AG04450 (cell line): Measurements from ENCODE around the gene IFT122. TPM values are rescaled to one million over a fixed set of nuclear protein-coding genes. Genes with fewer than 3 reads are reported as not detected.
"Not testable (repeated sequence)": the region's sequence is repeated elsewhere in the genome, so short reads cannot be mapped to it uniquely, and the experiment has no call there.

Experiments used
- CTCF ChIA-PET: fragments of 300-600, 350-600 bp; formaldehyde crosslinking; extraction: SDS; loops from one replicate; lab custom pipeline; 2022; ENCODE audit warnings: antibody characterized with exemption, inconsistent platforms; lab: Charles Lee
- POLR2A ChIA-PET: fragments of 350-600 bp; formaldehyde crosslinking; extraction: SDS; loops from one replicate; lab custom pipeline; 2021; ENCODE audit warnings: antibody characterized with exemption, inconsistent platforms; lab: Yijun Ruan, JAX
- DNase-seq: peaks from one replicate; pipeline ENCODE4 v3.0.0-alpha.2; 2011; ENCODE audit warnings: low read depth, low spot score
- H3K27ac ChIP-seq: one replicate; pipeline ENCODE4 v1.5.1; 2012; ENCODE audit warnings: low read depth, low read length, control low read depth
- H3K27me3 ChIP-seq: one replicate; pipeline ENCODE4 v1.6.0; 2012; ENCODE audit warnings: low read length; ENCODE audit not compliant: control insufficient read depth, insufficient read depth
- H3K4me3 ChIP-seq: 2 replicates; pipeline ENCODE4 v1.5.1; 2011; ENCODE audit warnings: mild to moderate bottlenecking, low read depth, low read length, control low read depth
- H3K9me3 ChIP-seq: 2 replicates; pipeline ENCODE4 v1.5.1; 2012; ENCODE audit warnings: low read length; ENCODE audit not compliant: control insufficient read depth, insufficient read depth
- CTCF ChIP-seq: IDR thresholded peaks from 2 replicates; pipeline ENCODE4 v1.5.1; 2011; ENCODE audit warnings: low read depth, low read length, control low read depth, inconsistent platforms
- polyA plus RNA-seq: library from polyadenylated mRNA; depleted of rRNA; stranded (reverse); fragments of >200 nt; gene quantifications from 2 replicates; pipeline ENCODE4 v1.2.3, GENCODE V29; 2011

IFT122 gene
- polyA plus RNA-seq, 1 experiment: 14.3 TPM

DNA sequence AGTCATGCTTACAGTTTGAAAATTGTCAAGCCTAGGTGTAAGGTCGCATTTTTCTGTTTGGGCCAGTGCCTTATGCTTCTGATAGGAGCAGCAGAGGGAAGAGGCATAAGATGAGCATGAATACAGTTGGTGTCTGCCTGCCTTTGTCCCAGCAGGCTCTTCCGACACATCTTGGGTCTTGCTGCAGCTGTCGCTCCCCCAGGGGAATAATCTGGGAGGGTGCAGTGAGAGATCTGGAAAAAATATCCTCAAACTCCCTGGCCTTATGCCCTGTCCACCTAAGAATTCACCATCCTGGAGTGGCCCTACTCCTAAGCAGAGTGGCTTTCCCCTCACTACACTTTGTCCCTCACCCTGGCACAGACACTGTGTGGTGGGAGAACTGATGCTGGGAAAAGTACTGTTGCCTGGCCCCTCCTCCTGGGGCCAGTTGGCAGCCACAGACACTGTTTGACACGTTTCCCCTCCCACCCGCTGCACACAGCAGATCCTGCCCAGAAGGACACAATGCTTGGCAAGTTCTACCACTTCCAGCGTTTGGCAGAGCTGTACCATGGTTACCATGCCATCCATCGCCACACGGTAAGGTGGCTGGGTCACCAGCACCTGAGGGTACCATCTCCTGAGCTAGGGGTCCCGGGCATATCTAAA, 67.3 kb downstream of the IFT122 start:
- POLR2A ChIA-PET: no interaction called here
- Histone ChIP-seq H3K9me3 (no peaks in the 10 kb centered on the region), H3K27me3 (no peaks in the 10 kb centered on the region), H3K4me3 (no peak overlapping the region), H3K27ac (no peak overlapping the region)
- TF ChIP-seq CTCF: no peak
- no peak for DNase-seq
- CTCF ChIA-PET: no interaction called here

DNA sequence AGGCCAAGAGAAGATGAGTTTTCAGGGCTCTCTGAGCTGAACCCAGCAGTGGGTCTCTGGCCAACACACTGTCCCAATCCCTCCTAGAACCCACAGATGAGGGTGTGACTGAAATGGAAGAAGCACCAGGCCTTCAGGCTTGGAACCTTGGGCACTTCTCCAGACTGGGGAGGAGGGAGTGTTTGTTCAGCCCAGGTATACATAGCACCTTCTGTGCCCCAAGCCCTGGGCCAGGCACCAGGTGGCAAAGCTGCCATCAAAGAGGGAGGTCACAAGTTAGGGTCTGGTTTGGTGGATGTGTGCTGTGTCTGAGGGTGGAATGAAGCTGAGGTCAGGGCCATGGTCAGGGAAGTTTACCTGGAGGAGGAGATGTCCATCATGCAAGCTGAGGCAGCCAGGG, 72.6 kb downstream of the IFT122 start:
- Histone ChIP-seq H3K27me3 (no peaks in the 10 kb centered on the region), H3K9me3 (no peaks in the 10 kb centered on the region), H3K27ac (no peak overlapping the region), H3K4me3 (no peak overlapping the region)
- ChIA-PET CTCF (interaction anchor here (1.2 kb wide), 1 partner anchor 23 kb away, joined by 6 read pairs; no protein-coding TSS in a partner anchor), POLR2A (no interaction called here)
- TF ChIP-seq CTCF: no peak
- no peak for DNase-seq

DNA sequence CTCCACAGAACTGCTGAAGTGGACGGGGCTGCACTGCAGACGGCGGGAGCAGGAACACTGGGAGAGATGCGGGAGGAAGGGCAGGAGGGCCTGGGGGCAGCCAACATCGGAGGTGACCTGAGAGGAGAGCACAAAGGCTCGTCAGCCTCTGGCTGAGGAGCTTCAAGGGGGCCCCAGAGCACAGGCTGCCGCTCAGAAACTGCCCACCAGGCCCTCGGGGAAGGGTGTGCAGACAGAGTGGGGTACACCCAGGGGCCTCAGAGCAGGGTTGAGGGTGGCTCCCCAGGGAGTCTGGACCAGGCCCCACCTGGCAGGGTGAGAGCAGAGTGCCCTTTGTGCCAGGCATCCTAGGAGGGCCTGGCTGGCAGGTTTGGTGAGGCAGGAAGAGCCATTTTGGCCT, 73.7 kb downstream of the IFT122 start:
- ChIA-PET CTCF (interaction anchor here (1.2 kb wide), 1 partner anchor 24 kb away, joined by 6 read pairs; no protein-coding TSS in a partner anchor), POLR2A (no interaction called here)
- DNase-seq: no peak

DNA sequence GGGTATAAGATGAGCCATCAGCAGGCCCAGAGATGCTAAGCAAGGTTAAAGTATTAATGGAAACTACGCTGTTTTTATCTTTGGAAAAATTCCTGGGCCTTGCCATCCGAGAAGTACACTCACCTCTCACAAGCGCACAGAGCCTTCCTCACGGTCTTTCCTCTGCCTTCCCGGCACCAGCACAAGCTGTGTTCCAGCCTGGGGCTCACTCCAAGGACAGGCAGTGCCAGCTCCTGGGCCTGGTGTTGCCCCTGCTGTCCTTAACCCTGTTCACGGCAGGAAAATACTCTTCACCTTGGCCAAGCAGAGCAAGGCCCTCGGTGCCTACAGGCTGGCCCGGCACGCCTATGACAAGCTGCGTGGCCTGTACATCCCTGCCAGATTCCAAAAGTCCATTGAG, 74.1 kb downstream of the IFT122 start:
- Histone ChIP-seq H3K4me3 (no peak overlapping the region), H3K27ac (no peak overlapping the region), H3K27me3 (no peaks in the 10 kb centered on the region), H3K9me3 (no peaks in the 10 kb centered on the region; the same call in 1 of the 2 replicates)
- POLR2A ChIA-PET: no interaction called here
- no peak for TF ChIP-seq CTCF
- CTCF ChIA-PET: no interaction called here
- no peak for DNase-seq

More for the DNA sequence above, 73.7 kb downstream of the IFT122 start:
- H3K27me3 ChIP-seq: no peaks in the 10 kb centered on the region
- H3K9me3 ChIP-seq: no peaks in the 10 kb centered on the region; the same call in 1 of the 2 replicates
- no peak for TF ChIP-seq CTCF
- H3K27ac ChIP-seq: no peak overlapping the region
- no peak overlapping the region for H3K4me3 ChIP-seq

GRCh38 chr3:129514563-129514962, 74.5 kb downstream of the IFT122 start:
- H3K27me3 ChIP-seq: no peaks in the 10 kb centered on the region
- no peaks in the 10 kb centered on the region; the same call in 1 of the 2 replicates for H3K9me3 ChIP-seq
- POLR2A ChIA-PET: no interaction called here
- no peak overlapping the region for H3K4me3 ChIP-seq
- CTCF ChIA-PET: no interaction called here
- H3K27ac ChIP-seq: no peak overlapping the region
- DNase-seq: no peak
- TF ChIP-seq CTCF: no peak

- H3K27me3 ChIP-seq, POLR2A ChIA-PET, DNase-seq, CTCF ChIA-PET, H3K9me3 ChIP-seq, H3K4me3 ChIP-seq, H3K27ac ChIP-seq: not testable (repeated sequence)
Measured at GRCh38 chr3:129515108-129515820, 75.2 kb downstream of the IFT122 start.

GRCh38 chr3:129515821-129516432, 75.9 kb downstream of the IFT122 start:
- DNase-seq, CTCF ChIA-PET, H3K27me3 ChIP-seq, H3K9me3 ChIP-seq, H3K4me3 ChIP-seq, POLR2A ChIA-PET, H3K27ac ChIP-seq: not testable (repeated sequence)
